Measurements from ENCODE around the gene RNF14.
"Not testable (repeated sequence)": the region's sequence is repeated elsewhere in the genome, so short reads cannot be mapped to it uniquely, and the experiment has no call there.

Gene RNF14

DNA sequence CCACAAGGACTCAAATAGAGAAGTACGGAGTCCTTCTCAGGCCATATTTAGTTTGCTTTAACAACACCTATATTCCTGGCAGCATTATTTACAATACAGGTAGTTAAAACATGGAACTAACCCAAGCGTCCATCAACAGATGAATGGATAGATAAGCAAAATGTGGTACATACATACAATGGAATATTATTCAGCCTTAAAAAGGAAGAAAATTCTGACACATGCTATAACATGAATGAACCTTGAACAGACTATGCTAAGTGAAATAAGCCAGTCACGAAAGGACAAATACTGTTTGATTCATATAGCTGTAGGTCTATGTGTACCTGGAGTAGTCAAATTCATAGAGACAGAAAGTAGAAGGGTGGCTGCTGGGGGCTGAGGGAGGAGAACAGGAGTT lies 68.7 kb downstream of the RNF14 start:
- not testable (repeated sequence) for H3K36me3 ChIP-seq (replicated peaks in 1 of 2; ENCODE audit: control insufficient read depth in 2 of 2, insufficient read depth in 2 of 2, low read length in 2 of 2); H2BK120ac ChIP-seq (ENCODE audit: low read depth, low read length); H3K4me2 ChIP-seq (ENCODE audit: insufficient read depth, low read length, poor library complexity, severe bottlenecking); H2AFZ ChIP-seq (ENCODE audit: low read length); H3K23ac ChIP-seq (ENCODE audit: low read depth, low read length, poor library complexity); H3K79me1 ChIP-seq (ENCODE audit: low read depth, low read length); H3K9me3 ChIP-seq (replicated peaks in 1 of 2; ENCODE audit: control insufficient read depth in 2 of 2, insufficient read depth in 1 of 2, low read depth in 1 of 2, low read length in 2 of 2); H3K9ac ChIP-seq (ENCODE audit: low read depth, low read length, poor library complexity); H3K14ac ChIP-seq (ENCODE audit: low read length); H4K91ac ChIP-seq (ENCODE audit: low read depth, low read length, poor library complexity); H2BK15ac ChIP-seq (ENCODE audit: low read length); DNase-seq (ENCODE audit: low spot score); H3K4ac ChIP-seq (ENCODE audit: low read length); H2AK5ac ChIP-seq (ENCODE audit: low read depth, low read length); H3K18ac ChIP-seq (ENCODE audit: low read length); H3K27ac ChIP-seq (replicated peaks; ENCODE audit: low read length); H4K8ac ChIP-seq (ENCODE audit: low read depth, low read length); H2BK5ac ChIP-seq (ENCODE audit: low read length); H3K27me3 ChIP-seq (ENCODE audit: control insufficient read depth in 3 of 3, insufficient read depth in 3 of 3, low read depth in 1 of 3, low read length in 3 of 3); H3K4me1 ChIP-seq (ENCODE audit: control insufficient read depth in 2 of 2, insufficient read depth in 1 of 2, low read depth in 1 of 2, low read length in 2 of 2); H2BK12ac ChIP-seq (ENCODE audit: low read length); H3K4me3 ChIP-seq (ENCODE audit: low read length in 2 of 2)
- WGBS, 2 donors (ENCODE audit: extremely low coverage in 2 of 2, insufficient read length in 2 of 2, insufficient replicate concordance in 1 of 2), result no CpG with 5 or more reads among the region's 3 CpGs

DNA sequence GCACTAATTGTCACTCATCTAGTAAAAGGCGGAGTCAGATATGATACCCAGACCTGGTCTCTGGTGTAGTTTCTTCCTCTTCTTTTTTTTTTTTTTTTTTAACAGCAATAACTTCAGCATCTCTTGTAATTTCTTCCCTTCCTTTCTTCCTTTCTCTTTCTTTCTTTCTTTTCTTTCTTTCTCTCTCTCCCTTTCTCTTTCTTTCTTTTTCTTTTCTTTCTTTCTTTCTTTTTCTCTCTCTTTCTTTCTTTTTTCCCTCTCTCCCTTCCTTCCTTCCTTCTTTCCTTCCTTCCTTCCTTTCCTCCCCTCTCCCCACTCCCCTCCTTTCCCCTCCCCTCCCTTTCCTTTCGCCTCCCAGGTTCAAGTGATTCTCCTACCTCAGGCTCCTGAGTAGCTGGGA lies 69.8 kb downstream of the RNF14 start:
- DNase-seq (ENCODE audit: low spot score), result no peak
- Histone ChIP-seq H2BK5ac (ENCODE audit: low read length) (no peak overlapping the region), H4K8ac (ENCODE audit: low read depth, low read length) (no peak overlapping the region), H2AFZ (ENCODE audit: low read length) (no peak overlapping the region), H3K23ac (ENCODE audit: low read depth, low read length, poor library complexity) (no peak overlapping the region), H3K9me3 (replicated peaks in 1 of 2; ENCODE audit: control insufficient read depth in 2 of 2, insufficient read depth in 1 of 2, low read depth in 1 of 2, low read length in 2 of 2) (no peaks in the 10 kb centered on the region), H3K4me3 (ENCODE audit: low read length in 2 of 2) (no peak overlapping the region), H3K4me2 (ENCODE audit: insufficient read depth, low read length, poor library complexity, severe bottlenecking) (no peak overlapping the region), H3K79me1 (ENCODE audit: low read depth, low read length) (no peaks in the 10 kb centered on the region), H3K18ac (ENCODE audit: low read length) (no peak overlapping the region), H3K27me3 (ENCODE audit: control insufficient read depth in 3 of 3, insufficient read depth in 3 of 3, low read depth in 1 of 3, low read length in 3 of 3) (no peaks in the 10 kb centered on the region), H3K36me3 (replicated peaks in 1 of 2; ENCODE audit: control insufficient read depth in 2 of 2, insufficient read depth in 2 of 2, low read length in 2 of 2) (no peaks in the 10 kb centered on the region), H3K4me1 (ENCODE audit: control insufficient read depth in 2 of 2, insufficient read depth in 1 of 2, low read depth in 1 of 2, low read length in 2 of 2) (no peaks in the 10 kb centered on the region), H3K14ac (ENCODE audit: low read length) (no peak overlapping the region), H2BK12ac (ENCODE audit: low read length) (no peak overlapping the region), H3K9ac (ENCODE audit: low read depth, low read length, poor library complexity) (no peak overlapping the region), H2AK5ac (ENCODE audit: low read depth, low read length) (no peak overlapping the region), H3K4ac (ENCODE audit: low read length) (no peak overlapping the region), H4K91ac (ENCODE audit: low read depth, low read length, poor library complexity) (no peak overlapping the region), H2BK120ac (ENCODE audit: low read depth, low read length) (no peak overlapping the region), H3K27ac (replicated peaks; ENCODE audit: low read length) (no peak overlapping the region), H2BK15ac (ENCODE audit: low read length) (no peak overlapping the region)
- WGBS, 2 donors (ENCODE audit: extremely low coverage in 2 of 2, insufficient read length in 2 of 2, insufficient replicate concordance in 1 of 2), result no CpG with 5 or more reads among the region's 2 CpGs

Data from neuronal stem cell (in vitro differentiated cells).